Metanephros (tissue), 2 donors: Measurements from ENCODE around the gene PP2D1. TPM values are rescaled to one million over a fixed set of nuclear protein-coding genes. Genes with fewer than 3 reads are reported as not detected.

Experiments used
- small RNA-seq: library from RNA; depleted of rRNA; stranded (forward); fragments of <200 nt; gene quantifications from one replicate; pipeline ENCODE3, GENCODE V24; 2014; ENCODE audit warnings: low replicate concordance
- total RNA-seq: library from RNA; depleted of rRNA; stranded (reverse); fragments of >200 nt; gene quantifications from one replicate; pipeline ENCODE4 v1.2.3, GENCODE V29; 2014

Gene PP2D1, protein sequence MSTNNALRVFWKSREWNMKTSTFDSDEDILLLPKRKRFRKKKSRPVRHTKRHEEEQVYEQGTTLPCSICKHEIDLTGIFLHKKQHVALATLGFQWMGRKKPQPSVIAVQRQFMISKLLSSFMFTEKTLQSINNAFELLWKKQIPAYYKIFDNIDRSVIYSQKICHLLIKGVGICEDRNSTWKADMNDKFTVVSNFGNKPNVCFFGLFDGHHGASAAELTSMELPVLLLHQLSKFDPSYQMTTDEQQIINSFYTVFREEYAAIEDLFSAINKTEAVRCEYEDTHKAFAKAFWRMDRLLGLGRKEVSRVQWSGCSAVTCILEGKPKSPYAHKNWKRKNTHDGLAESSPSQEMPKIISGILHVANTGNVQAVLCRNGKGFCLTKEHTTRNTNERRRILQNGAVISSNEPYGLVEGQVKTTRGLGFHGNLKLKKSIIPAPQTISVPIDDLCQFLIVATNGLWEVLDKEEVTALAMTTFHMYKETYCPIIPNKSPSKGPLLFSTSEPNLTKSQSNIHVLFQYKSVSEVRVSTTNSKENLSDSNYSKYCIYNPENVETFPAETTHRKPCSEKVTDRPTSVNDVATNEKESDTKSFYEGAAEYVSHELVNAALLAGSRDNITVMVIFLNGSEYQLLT
- not detected for total RNA-seq

DNA sequence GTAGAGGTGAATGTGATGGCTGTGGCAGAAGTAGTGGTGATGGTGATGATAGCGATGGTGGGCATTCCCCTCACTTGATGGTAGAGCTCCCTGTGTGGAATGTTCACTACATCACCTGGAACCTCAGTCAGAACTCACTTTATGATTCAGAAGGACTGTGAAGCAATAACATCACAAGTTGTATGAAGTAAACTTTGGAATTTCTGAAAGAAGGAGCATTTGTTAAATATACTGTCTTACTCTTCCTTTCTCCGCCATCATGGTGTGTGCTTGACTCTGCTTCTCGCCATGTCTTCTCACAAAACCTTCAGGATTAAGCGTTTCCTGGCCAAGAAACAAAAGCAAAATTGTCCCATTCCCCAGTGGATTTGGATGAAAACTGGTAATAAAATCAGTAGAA is at the start of gene PP2D1:
Gene PP2D1, minus strand, starts transcription at position 101 of the 400 bp plus-strand sequence. CDS start 192 bp downstream, outside the sequence.

DNA sequence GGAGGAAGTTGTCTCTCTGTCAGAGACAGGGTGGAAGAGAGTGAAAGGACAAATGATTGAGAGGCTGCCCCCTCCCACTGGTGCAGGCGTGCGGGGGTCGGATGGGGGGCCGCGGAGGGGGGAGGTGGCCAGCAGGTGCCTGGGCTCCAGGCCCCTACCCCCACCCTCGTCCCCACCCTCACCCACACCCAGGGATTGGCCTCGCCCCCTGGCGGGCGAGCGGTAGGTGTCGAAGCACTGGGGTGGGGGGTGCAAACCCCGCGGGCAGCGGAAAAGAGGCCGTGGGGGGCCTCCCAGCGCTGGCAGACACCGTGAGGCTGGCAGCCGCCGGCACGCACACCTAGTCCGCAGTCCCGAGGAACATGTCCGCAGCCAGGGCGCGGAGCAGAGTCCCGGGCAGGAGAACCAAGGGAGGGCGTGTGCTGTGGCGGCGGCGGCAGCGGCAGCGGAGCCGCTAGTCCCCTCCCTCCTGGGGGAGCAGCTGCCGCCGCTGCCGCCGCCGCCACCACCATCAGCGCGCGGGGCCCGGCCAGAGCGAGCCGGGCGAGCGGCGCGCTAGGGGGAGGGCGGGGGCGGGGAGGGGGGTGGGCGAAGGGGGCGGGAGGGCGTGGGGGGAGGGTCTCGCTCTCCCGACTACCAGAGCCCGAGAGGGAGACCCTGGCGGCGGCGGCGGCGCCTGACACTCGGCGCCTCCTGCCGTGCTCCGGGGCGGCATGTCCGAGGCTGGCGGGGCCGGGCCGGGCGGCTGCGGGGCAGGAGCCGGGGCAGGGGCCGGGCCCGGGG is 27.9 kb upstream of the PP2D1 start, which contains the start of gene KAT2B:
Gene KAT2B, plus strand, starts transcription at position 682 of the 783 bp plus-strand sequence. Its CDS starts 32 bp downstream, at position 714.

DNA sequence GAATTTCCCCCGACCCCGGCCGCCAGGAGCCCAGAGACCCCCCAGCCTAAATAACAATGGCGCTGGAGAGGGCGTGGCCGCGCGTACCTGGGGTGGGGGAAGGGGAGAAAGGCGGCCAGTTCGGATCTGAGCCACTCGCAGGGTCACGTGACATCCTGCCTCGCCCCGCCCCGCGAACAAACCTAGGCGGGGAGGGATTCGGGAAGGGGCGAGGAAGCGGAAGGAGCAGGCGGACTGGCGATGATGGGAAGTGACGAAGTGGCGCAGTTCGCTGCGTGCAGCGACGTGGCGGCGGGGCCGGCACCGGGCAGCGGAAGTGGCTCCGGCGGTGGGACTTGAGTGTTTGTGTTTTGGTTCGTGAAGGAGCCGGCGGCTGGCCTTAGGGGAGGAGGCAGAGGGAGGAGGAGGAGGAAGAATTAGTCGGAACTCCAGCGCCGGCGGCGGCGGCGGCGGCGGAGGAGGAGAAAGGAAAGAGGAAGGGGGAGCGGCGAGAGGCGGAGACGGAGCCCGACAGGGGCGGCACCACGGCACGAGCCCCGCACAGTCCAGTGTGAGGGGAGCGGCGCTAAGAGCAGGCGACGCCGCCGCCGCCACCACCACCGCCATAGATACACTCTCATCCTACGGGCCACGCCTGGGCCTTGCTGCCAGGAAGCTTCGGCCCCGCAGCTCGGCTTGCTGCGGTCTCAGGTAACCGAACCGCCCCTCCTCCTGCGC is 65.1 kb downstream of the PP2D1 start, which contains the start of gene RAB5A:
Gene RAB5A, plus strand, starts transcription at position 266 of the 717 bp plus-strand sequence. CDS start 3,802 bp downstream, outside the sequence.

Small RNA genes within 50 kb of the gene (small RNA-seq; reads per million reads assigned to genes)
- gene RNU4-85P (not detected), gene RPL39P18 (not detected)

Other genes starting within 250 kb of the PP2D1 start
- gene EFHB, start 78.0 kb downstream of the PP2D1 start, total RNA-seq: 1.5 TPM
- gene RAB5A, start 65.2 kb downstream of the PP2D1 start, total RNA-seq: 72.7 TPM
- 17.3 TPM for gene KAT2B, start 28.2 kb upstream of the PP2D1 start, total RNA-seq
- gene SGO1, start 173.9 kb upstream of the PP2D1 start, total RNA-seq: 4.0 TPM